Fibroblast of skin of back (primary cell): ENCODE data around the gene RAB12. TPM values are rescaled to one million over a fixed set of nuclear protein-coding genes. Genes with fewer than 3 reads are reported as not detected.
A peak's percentile ranks its signal among the peaks of the same experiment; 100 is the strongest.
"Not testable (repeated sequence)": the region's sequence is repeated elsewhere in the genome, so short reads cannot be mapped to it uniquely, and the experiment has no call there.

Experiments
- DNase-seq: peaks from one replicate; pipeline ENCODE4 v3.0.0-alpha.2; 2013
- polyA plus RNA-seq, 2 experiments: library from polyadenylated mRNA; unstranded; fragments of 120-200 nt; gene quantifications; one replicate each; pipeline ENCODE4 v1.2.1, GENCODE V29; 2013; ENCODE audit not compliant: insufficient read length in 2 of 2

Gene RAB12
- polyA plus RNA-seq (2013, experiment 1 of 2; ENCODE audit: insufficient read length) = 41.6 TPM
- polyA plus RNA-seq (2013, experiment 2 of 2; ENCODE audit: insufficient read length) = 45.2 TPM

GRCh38 chr18:8608795-8609658 is at the start of gene RAB12:
Gene RAB12, plus strand, starts transcription at chr18:8609437. Its CDS starts 3 bp downstream, at chr18:8609440.
- peak; percentile 88 for DNase-seq

GRCh38 chr18:8559612-8560186 is 49.5 kb upstream of the RAB12 start:
- DNase-seq = peak; percentile 4

- DNase-seq = no peak
Observed at GRCh38 chr18:8561123-8561910, 47.9 kb upstream of the RAB12 start.

GRCh38 chr18:8562070-8562469 is 47.2 kb upstream of the RAB12 start:
- DNase-seq = no peak

GRCh38 chr18:8562919-8563318 is 46.3 kb upstream of the RAB12 start:
- no peak for DNase-seq

GRCh38 chr18:8571399-8571798 is 37.8 kb upstream of the RAB12 start:
- no peak for DNase-seq

GRCh38 chr18:8573766-8574165 is 35.5 kb upstream of the RAB12 start:
- DNase-seq = not testable (repeated sequence)

GRCh38 chr18:8584798-8585197 is 24.4 kb upstream of the RAB12 start:
- no peak for DNase-seq

- DNase-seq = no peak
Observed at GRCh38 chr18:8586941-8587340, 22.3 kb upstream of the RAB12 start.

GRCh38 chr18:8595445-8595844 is 13.8 kb upstream of the RAB12 start:
- DNase-seq = no peak

- no peak for DNase-seq
Observed at GRCh38 chr18:8601277-8602032, 7.8 kb upstream of the RAB12 start.

- no peak for DNase-seq
Observed at GRCh38 chr18:8602040-8602439, 7.2 kb upstream of the RAB12 start.

GRCh38 chr18:8602557-8602956 is 6.7 kb upstream of the RAB12 start:
- no peak for DNase-seq

- no peak for DNase-seq
Observed at GRCh38 chr18:8603663-8604520, 5.3 kb upstream of the RAB12 start.

- no peak for DNase-seq
Observed at GRCh38 chr18:8605974-8606373, 3.3 kb upstream of the RAB12 start.

- no peak for DNase-seq
Observed at GRCh38 chr18:8607776-8608742, 1.2 kb upstream of the RAB12 start.

- DNase-seq = no peak
Observed at GRCh38 chr18:8609659-8610458, 622 bp downstream of the RAB12 start.

GRCh38 chr18:8610459-8610851 is 1.2 kb downstream of the RAB12 start:
- DNase-seq = no peak

- DNase-seq = no peak
Observed at GRCh38 chr18:8611916-8612576, 2.8 kb downstream of the RAB12 start.
